ENCODE results near the gene ATN1.

The ATN1 gene

DNA sequence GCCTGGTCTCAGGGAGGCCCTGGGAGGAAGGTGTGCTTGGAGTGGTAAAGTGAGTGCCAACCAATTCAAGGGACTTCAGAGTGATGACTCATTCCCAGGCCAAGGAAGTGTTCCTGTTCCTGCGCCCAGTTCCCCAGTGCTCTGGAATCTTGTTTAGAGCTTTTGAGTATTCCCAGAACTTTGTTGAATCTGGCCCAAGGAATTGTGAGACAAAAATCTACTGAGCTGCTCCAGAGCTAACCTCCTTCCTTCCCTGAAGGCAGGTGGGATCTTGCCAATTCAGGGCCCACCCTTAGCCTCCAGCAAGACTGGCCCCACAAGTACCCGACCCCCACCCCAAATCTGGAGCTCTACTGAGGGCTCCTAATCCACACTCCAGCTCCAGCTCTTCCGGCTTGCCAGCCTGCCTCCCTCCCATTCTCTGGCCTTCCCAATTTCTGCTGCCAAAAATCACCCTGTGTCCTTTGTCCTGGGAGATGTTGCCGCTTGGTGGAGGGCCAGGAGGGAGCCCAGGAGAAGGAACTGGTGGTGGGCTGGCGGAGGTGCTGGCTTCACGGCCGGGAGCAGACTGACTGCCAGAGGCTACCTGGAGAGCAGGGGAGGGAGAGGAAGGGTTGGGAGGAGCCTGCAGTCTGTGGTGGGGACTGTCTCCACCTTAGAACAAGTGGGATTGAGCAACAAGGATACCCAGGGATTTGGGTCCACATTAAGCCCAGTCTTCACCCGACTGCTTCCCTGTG, 2.0 kb upstream of the ATN1 start (continued):
- TF ChIP-seq, protein P1, sequence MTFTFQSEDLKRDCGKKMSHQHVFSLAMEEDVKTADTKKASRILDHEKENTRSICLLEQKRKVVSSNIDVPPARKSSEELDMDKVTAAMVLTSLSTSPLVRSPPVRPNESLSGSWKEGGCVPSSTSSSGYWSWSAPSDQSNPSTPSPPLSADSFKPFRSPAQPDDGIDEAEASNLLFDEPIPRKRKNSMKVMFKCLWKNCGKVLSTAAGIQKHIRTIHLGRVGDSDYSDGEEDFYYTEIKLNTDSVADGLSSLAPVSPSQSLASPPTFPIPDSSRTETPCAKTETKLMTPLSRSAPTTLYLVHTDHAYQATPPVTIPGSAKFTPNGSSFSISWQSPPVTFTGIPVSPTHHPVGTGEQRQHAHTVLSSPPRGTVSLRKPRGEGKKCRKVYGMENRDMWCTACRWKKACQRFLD (tag by site-specific recombination; IDR thresholded peaks at IDR 0.05): no peak
- TF ChIP-seq ZBTB48 (tag by site-specific recombination; IDR thresholded peaks at IDR 0.05) (no peak; the same call in 1 of the 2 replicates), KLF8 (tag by site-specific recombination; IDR thresholded peaks at IDR 0.05) (peak; percentile 92), ZNF585B (tag by site-specific recombination; IDR thresholded peaks at IDR 0.05) (no peak), ZNF184 (tag by site-specific recombination; IDR thresholded peaks at IDR 0.05) (peak; percentile 74; the same call in 1 of the 2 replicates), KLF9 (tag by site-specific recombination; IDR thresholded peaks at IDR 0.05; ENCODE audit: low read depth) (peak; percentile 31; the same call in 1 of the 2 replicates), ZNF571 (tag by site-specific recombination; IDR thresholded peaks at IDR 0.05) (no peak), GLIS1 (tag by site-specific recombination; IDR thresholded peaks at IDR 0.05) (peak; percentile 23; the same call in 1 of the 2 replicates), ZNF335 (tag by site-specific recombination; conservative IDR thresholded peaks at IDR 0.05) (peak; percentile 45), IKZF3 (tag by site-specific recombination; IDR thresholded peaks at IDR 0.05) (peak; percentile 62), ZNF350 (tag by site-specific recombination; IDR thresholded peaks at IDR 0.05) (no peak), RBAK (tag by site-specific recombination; IDR thresholded peaks at IDR 0.05) (no peak), SP2 (tag by site-specific recombination; IDR thresholded peaks at IDR 0.05) (peak; percentile 44), ZNF747 (tag by site-specific recombination; IDR thresholded peaks at IDR 0.05) (no peak), ZBTB21 (tag by site-specific recombination; IDR thresholded peaks at IDR 0.05) (0 out of 2 replicates have a peak, but pooled peaks have one; percentile 13), ZNF239 (tag by site-specific recombination; IDR thresholded peaks at IDR 0.05) (no peak), ZNF221 (tag by site-specific recombination; IDR thresholded peaks at IDR 0.05; ENCODE audit: borderline replicate concordance) (no peak), REPIN1 (tag by site-specific recombination; IDR thresholded peaks at IDR 0.05; ENCODE audit: low read depth) (no peak), ZNF560 (tag by site-specific recombination; IDR thresholded peaks at IDR 0.05; ENCODE audit: borderline replicate concordance) (no peak), ZNF214 (tag by site-specific recombination; IDR thresholded peaks at IDR 0.05; ENCODE audit: borderline replicate concordance) (no peak), HOXA7 (CRISPR knock-in tag; IDR thresholded peaks at IDR 0.05; ENCODE audit: borderline replicate concordance) (no peak), ZNF785 (tag by site-specific recombination; IDR thresholded peaks at IDR 0.05) (no peak), ZNF354C (tag by site-specific recombination; IDR thresholded peaks at IDR 0.05; ENCODE audit: borderline replicate concordance, low read depth) (no peak), ZNF660 (tag by site-specific recombination; IDR thresholded peaks at IDR 0.05) (peak; percentile 58), MZF1 (tag by site-specific recombination; IDR thresholded peaks at IDR 0.05; ENCODE audit: borderline replicate concordance) (no peak), ZXDB (tag by site-specific recombination; IDR thresholded peaks at IDR 0.05) (peak; percentile 64; the same call in 1 of the 2 replicates)
- TF ChIP-seq, protein P2, sequence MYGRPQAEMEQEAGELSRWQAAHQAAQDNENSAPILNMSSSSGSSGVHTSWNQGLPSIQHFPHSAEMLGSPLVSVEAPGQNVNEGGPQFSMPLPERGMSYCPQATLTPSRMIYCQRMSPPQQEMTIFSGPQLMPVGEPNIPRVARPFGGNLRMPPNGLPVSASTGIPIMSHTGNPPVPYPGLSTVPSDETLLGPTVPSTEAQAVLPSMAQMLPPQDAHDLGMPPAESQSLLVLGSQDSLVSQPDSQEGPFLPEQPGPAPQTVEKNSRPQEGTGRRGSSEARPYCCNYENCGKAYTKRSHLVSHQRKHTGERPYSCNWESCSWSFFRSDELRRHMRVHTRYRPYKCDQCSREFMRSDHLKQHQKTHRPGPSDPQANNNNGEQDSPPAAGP (tag by site-specific recombination; IDR thresholded peaks at IDR 0.05): peak; percentile 72
- TF ChIP-seq, protein P3, sequence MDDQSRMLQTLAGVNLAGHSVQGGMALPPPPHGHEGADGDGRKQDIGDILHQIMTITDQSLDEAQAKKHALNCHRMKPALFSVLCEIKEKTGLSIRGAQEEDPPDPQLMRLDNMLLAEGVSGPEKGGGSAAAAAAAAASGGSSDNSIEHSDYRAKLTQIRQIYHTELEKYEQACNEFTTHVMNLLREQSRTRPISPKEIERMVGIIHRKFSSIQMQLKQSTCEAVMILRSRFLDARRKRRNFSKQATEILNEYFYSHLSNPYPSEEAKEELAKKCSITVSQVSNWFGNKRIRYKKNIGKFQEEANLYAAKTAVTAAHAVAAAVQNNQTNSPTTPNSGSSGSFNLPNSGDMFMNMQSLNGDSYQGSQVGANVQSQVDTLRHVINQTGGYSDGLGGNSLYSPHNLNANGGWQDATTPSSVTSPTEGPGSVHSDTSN (CRISPR knock-in tag; IDR thresholded peaks at IDR 0.05): no peak
- TF ChIP-seq, protein P4, sequence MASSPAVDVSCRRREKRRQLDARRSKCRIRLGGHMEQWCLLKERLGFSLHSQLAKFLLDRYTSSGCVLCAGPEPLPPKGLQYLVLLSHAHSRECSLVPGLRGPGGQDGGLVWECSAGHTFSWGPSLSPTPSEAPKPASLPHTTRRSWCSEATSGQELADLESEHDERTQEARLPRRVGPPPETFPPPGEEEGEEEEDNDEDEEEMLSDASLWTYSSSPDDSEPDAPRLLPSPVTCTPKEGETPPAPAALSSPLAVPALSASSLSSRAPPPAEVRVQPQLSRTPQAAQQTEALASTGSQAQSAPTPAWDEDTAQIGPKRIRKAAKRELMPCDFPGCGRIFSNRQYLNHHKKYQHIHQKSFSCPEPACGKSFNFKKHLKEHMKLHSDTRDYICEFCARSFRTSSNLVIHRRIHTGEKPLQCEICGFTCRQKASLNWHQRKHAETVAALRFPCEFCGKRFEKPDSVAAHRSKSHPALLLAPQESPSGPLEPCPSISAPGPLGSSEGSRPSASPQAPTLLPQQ (tag by site-specific recombination; IDR thresholded peaks at IDR 0.05): peak; percentile 87
- TF ChIP-seq, protein P5, sequence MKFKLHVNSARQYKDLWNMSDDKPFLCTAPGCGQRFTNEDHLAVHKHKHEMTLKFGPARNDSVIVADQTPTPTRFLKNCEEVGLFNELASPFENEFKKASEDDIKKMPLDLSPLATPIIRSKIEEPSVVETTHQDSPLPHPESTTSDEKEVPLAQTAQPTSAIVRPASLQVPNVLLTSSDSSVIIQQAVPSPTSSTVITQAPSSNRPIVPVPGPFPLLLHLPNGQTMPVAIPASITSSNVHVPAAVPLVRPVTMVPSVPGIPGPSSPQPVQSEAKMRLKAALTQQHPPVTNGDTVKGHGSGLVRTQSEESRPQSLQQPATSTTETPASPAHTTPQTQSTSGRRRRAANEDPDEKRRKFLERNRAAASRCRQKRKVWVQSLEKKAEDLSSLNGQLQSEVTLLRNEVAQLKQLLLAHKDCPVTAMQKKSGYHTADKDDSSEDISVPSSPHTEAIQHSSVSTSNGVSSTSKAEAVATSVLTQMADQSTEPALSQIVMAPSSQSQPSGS (tag by site-specific recombination; IDR thresholded peaks at IDR 0.05; ENCODE audit: low read depth): no peak
- TF ChIP-seq, protein P6, sequence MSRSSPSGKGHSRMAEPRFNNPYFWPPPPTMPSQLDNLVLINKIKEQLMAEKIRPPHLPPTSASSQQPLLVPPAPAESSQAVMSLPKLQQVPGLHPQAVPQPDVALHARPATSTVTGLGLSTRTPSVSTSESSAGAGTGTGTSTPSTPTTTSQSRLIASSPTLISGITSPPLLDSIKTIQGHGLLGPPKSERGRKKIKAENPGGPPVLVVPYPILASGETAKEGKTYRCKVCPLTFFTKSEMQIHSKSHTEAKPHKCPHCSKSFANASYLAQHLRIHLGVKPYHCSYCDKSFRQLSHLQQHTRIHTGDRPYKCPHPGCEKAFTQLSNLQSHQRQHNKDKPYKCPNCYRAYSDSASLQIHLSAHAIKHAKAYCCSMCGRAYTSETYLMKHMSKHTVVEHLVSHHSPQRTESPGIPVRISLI (tag by site-specific recombination; IDR thresholded peaks at IDR 0.05): no peak
- TF ChIP-seq, protein P7, sequence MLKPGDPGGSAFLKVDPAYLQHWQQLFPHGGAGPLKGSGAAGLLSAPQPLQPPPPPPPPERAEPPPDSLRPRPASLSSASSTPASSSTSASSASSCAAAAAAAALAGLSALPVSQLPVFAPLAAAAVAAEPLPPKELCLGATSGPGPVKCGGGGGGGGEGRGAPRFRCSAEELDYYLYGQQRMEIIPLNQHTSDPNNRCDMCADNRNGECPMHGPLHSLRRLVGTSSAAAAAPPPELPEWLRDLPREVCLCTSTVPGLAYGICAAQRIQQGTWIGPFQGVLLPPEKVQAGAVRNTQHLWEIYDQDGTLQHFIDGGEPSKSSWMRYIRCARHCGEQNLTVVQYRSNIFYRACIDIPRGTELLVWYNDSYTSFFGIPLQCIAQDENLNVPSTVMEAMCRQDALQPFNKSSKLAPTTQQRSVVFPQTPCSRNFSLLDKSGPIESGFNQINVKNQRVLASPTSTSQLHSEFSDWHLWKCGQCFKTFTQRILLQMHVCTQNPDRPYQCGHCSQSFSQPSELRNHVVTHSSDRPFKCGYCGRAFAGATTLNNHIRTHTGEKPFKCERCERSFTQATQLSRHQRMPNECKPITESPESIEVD (tag by site-specific recombination; IDR thresholded peaks at IDR 0.05): no peak
